DND-41 (cell line): Measurements from ENCODE around the gene GPI.

Experiments
- CTCF ChIP-seq: IDR thresholded peaks from 2 replicates; pipeline ENCODE4 v1.5.1; 2012; ENCODE audit warnings: borderline replicate concordance, low read length, moderate library complexity, mild to moderate bottlenecking; ENCODE audit not compliant: poor library complexity, severe bottlenecking; ENCODE audit errors: extremely low read depth
- EZH2 ChIP-seq: IDR thresholded peaks from 3 replicates; pipeline ENCODE4 v1.6.1; 2012; ENCODE audit warnings: borderline replicate concordance, low read depth, mild to moderate bottlenecking, moderate library complexity, low read length, inconsistent platforms; ENCODE audit not compliant: severe bottlenecking

- no peak for TF ChIP-seq EZH2
- no peak for TF ChIP-seq CTCF
These were observed 38.8 kb upstream of the GPI start for GRCh38 chr19:34325981-34326787.
